Spinal cord (tissue), 10 donors: ENCODE results near the gene FIBIN. TPM values are rescaled to one million over a fixed set of nuclear protein-coding genes. Genes with fewer than 3 reads are reported as not detected.
"Not testable (repeated sequence)": the region's sequence is repeated elsewhere in the genome, so short reads cannot be mapped to it uniquely, and the experiment has no call there.

Experiments
- DNase-seq, 6 donors: peaks; one replicate each; pipeline versions ENCODE4 v3.0.0 to v3.0.0-alpha.2; 2013 to 2015; ENCODE audit warnings: low spot score in 6 of 6, low read depth in 4 of 6
- H3K27ac ChIP-seq: one replicate; pipeline ENCODE4 v1.5.1; 2013; ENCODE audit warnings: low read depth, low read length, control low read depth
- H3K27me3 ChIP-seq: one replicate; pipeline ENCODE4 v1.6.1; 2013; ENCODE audit warnings: low read length; ENCODE audit not compliant: control insufficient read depth, insufficient read depth
- H3K36me3 ChIP-seq: one replicate; pipeline ENCODE4 v1.6.1; 2013; ENCODE audit warnings: low read length; ENCODE audit not compliant: control insufficient read depth, insufficient read depth
- H3K4me1 ChIP-seq: one replicate; pipeline ENCODE4 v1.6.1; 2013; ENCODE audit warnings: low read length; ENCODE audit not compliant: control insufficient read depth, insufficient read depth
- H3K4me3 ChIP-seq: one replicate; pipeline ENCODE4 v1.5.1; 2013; ENCODE audit warnings: low read depth, low read length, control low read depth
- H3K9me3 ChIP-seq: one replicate; pipeline ENCODE4 v1.6.1; 2013; ENCODE audit warnings: low read length; ENCODE audit not compliant: control insufficient read depth, insufficient read depth
- WGBS: methylation state at CpG from one replicate; pipeline ENCODE4 v1.1.5; 2013; ENCODE audit warnings: missing lambda C conversion rate; ENCODE audit not compliant: insufficient coverage; 5-methylcytosine and 5-hydroxymethylcytosine counted together
- polyA plus RNA-seq, 2 donors: library from polyadenylated mRNA; unstranded; fragments of 120-200 nt; gene quantifications; one replicate each; pipeline ENCODE4 v1.2.1, GENCODE V29; 2013; ENCODE audit not compliant: insufficient read length in 2 of 2
- total RNA-seq, 2 donors: library from RNA; depleted of rRNA in 1 of 2; stranded (reverse); fragments of 120-200 nt in 1 of 2; fragments of >200 nt in 1 of 2; gene quantifications; one replicate each; pipeline versions ENCODE4 v1.2.3 to v1.2.4, GENCODE V29; 2013 to 2014
- donor health status: healthy.

The FIBIN gene
- total and polyA plus RNA-seq, 4 donors = 54.7 to 97.6 (median 74.7) TPM

DNA sequence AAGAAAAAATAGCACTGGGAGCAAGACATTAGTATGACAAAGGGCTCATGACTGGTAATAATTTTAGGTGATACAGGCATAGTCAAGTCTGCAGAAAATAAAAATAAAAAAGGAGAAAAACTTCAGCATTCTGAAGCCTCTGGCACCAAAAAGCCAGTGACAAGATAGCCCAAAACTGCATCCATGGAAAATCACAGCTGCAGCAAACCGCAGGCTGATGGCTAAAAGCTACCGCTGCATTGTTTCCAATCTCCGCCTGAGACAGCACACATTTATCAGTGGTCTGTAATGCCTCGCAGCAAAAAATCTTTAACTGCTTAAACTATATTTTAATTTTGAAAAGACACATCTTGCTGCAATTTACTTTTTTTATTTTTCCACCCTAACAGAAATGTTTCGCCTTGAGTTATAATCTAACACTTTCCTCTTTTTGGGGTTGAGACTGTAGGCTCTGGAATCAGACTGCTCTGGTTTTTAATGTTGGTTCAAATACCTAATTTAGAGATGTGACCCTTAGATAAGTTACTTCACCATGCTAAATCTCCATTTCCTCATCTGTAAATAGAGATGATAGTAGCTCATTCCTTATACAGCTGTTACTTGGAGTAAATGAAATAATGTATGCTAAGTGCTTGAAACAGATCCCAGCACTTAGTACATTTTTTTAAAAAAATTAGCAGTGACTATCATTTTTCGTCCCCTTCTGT is 42.0 kb upstream of the FIBIN start:
- Histone ChIP-seq H3K27ac (peak overlapping the region; percentile 42), H3K36me3 (no peaks in the 10 kb centered on the region), H3K9me3 (no peaks in the 10 kb centered on the region), H3K27me3 (no peaks in the 10 kb centered on the region), H3K4me3 (no peak overlapping the region), H3K4me1 (no peaks in the 10 kb centered on the region)
- 34% methylated on average over 4 of the region's 6 CpGs for WGBS
- DNase-seq = peak in 2 of 6 donors; percentile 13 to 70

DNA sequence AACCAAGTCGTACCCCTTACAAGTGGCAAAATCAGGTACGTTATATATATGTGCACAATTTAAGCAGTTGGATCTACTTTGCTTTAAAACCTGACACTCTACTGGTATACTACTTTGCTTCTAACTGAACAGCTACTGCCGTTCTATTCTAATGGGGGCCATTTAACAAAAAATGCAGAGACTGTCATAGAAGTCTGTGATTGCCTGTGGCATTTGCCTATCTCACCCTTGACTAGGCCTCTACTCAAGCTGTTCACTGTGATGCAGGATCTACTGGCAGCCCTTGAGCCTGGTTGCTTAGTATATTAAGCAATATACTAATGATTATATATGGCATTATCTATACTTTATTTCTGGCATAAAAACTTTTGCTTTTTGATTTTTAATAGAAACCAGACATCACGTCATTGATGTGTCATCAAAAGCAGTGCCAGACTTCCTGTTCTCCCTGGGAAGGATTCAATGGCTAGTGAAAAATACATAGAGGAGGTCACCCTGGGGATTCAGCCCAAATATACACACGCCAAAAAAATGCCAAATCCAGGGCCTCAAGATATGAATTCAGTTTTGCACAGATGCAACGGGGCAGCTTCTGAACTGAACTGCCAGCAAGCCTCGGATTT is 40.0 kb upstream of the FIBIN start:
- no peaks in the 10 kb centered on the region for H3K9me3 ChIP-seq
- WGBS = 80% methylated on average over 1 of the region's 7 CpGs
- DNase-seq = no peak
- H3K27ac ChIP-seq = no peak overlapping the region
- H3K36me3 ChIP-seq = no peaks in the 10 kb centered on the region
- H3K27me3 ChIP-seq = no peaks in the 10 kb centered on the region
- H3K4me1 ChIP-seq = no peaks in the 10 kb centered on the region
- H3K4me3 ChIP-seq = no peak overlapping the region

DNA sequence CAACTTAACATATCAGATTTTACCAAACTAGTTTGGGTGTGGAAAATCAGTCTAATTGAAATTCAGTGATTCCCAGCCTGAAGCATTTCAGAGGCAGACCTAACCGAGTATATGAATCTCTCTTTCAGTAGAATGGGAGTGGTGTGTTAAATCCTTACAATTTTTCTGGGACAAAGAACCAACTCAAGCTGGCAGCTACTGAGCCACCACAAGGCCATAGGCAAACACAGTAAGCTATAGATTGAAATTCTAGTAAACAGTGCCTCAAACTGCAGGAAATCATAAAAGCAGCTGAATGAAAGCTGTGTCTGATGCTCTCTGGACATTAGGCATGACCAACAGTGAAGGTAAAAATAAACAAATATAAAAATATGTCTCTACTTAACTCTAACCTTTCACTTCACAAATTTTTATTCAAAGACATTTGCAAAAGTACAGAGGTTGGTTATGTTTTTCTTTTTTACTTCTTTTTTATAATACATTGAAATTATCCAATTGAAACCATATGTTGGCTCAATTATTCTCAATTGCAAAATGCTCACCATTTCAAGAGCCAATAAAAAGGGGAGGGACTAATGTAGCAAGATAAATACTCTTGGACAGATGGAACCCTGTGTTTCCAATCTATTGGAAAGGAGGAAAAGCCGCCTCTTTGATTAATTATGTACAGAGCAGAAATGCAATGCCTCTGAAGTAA is 35.8 kb upstream of the FIBIN start:
- peak in 1 of 6 donors; percentile 22 for DNase-seq
- H3K27ac ChIP-seq = peak overlapping the region; percentile 26
- H3K27me3 ChIP-seq = no peaks in the 10 kb centered on the region
- WGBS = no CpG with 5 or more reads among the region's 2 CpGs
- H3K4me3 ChIP-seq = no peak overlapping the region
- no peaks in the 10 kb centered on the region for H3K36me3 ChIP-seq
- H3K4me1 ChIP-seq = no peaks in the 10 kb centered on the region
- no peaks in the 10 kb centered on the region for H3K9me3 ChIP-seq

DNA sequence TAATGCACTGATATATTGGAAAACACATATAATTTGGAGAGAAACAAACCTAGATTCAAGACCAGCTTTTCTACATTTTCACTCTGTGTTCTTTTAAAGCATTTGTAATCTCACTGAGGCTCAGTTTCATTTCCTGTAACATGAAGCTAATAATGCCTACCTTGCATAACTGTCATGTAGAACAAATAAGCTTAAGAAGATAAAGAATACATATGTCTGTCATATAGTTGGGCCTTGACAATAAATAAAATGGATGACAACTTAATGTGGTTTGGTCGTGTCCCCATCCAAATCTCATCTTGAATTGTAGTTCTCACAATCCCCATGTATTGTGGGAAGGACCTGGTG is 35.2 kb upstream of the FIBIN start:
- no peaks in the 10 kb centered on the region for H3K4me1 ChIP-seq
- no peak for DNase-seq
- H3K9me3 ChIP-seq = no peaks in the 10 kb centered on the region
- WGBS = no CpG with 5 or more reads among the region's 1 CpG
- no peaks in the 10 kb centered on the region for H3K27me3 ChIP-seq
- peak overlapping the region; percentile 26 for H3K27ac ChIP-seq
- H3K4me3 ChIP-seq = no peak overlapping the region
- no peaks in the 10 kb centered on the region for H3K36me3 ChIP-seq

DNA sequence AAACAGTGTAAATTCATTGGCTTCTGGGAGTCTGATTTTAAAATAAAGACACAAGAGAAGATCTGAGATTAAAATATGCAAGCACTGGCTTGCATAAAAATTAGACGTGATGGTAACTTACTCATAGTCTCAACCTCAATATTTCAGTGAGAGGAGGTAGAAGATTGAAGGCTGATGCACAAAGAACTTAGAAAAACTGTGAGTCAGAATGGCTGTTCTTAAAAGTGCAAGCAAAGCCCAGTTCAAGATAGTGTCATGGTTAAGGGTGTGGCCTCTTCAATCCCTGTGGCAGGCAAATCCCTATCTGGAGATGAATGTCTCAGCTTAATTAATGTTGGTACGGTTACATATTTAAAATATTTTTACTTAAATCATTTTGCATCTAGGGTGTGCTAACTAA is 33.6 kb upstream of the FIBIN start:
- no peak for DNase-seq
- H3K36me3 ChIP-seq = no peaks in the 10 kb centered on the region
- H3K4me3 ChIP-seq = no peak overlapping the region
- H3K27me3 ChIP-seq = no peaks in the 10 kb centered on the region
- H3K27ac ChIP-seq = no peak overlapping the region
- H3K9me3 ChIP-seq = no peaks in the 10 kb centered on the region
- no peaks in the 10 kb centered on the region for H3K4me1 ChIP-seq
- WGBS = no CpG with 5 or more reads among the region's 2 CpGs

DNA sequence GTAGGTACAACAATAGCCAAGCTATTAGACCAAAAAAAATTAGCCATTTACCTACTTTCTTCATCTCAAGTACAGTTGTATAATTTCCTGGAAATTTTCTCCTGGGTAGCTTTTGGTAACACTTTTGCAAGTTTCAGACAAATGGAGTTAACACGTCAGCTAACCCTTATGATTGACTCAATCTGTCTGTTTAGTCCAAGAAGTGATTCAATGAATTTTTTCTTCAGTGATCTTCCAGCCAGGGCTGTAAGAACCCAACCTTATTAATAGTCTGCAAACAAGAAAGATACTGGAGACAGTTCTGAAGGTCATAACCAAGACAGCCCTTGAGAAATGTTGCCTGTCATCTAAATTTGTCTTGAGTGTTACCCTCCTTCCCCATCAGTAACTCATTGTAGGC is 30.1 kb upstream of the FIBIN start:
- H3K4me1 ChIP-seq = no peaks in the 10 kb centered on the region
- no peak for DNase-seq
- H3K36me3 ChIP-seq = no peaks in the 10 kb centered on the region
- H3K9me3 ChIP-seq = no peaks in the 10 kb centered on the region
- H3K4me3 ChIP-seq = no peak overlapping the region
- no CpG with 5 or more reads among the region's 1 CpG for WGBS
- H3K27ac ChIP-seq = no peak overlapping the region
- H3K27me3 ChIP-seq = no peaks in the 10 kb centered on the region

DNA sequence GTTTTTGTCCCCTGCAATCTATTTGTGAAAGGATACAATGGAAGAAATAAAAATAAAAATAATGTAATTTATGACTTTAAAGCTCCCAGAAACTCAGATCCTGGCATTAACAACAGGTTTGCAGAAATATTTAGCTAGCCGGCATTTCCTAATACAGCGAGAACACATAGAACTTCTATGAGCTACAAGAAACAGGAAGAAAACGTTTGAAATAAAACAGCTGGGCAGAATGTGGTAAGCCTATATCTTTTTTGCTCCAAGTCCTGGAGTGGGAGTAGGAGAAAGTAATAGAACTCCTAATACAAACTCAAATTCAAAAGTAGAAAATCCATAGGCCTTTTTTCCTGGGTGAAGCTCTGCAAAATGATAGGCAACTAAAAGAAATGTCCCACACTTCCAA is 29.6 kb upstream of the FIBIN start:
- Histone ChIP-seq H3K27ac (no peak overlapping the region), H3K4me3 (no peak overlapping the region), H3K9me3 (no peaks in the 10 kb centered on the region), H3K27me3 (no peaks in the 10 kb centered on the region), H3K4me1 (no peaks in the 10 kb centered on the region), H3K36me3 (no peaks in the 10 kb centered on the region)
- no CpG with 5 or more reads among the region's 3 CpGs for WGBS
- DNase-seq = no peak

DNA sequence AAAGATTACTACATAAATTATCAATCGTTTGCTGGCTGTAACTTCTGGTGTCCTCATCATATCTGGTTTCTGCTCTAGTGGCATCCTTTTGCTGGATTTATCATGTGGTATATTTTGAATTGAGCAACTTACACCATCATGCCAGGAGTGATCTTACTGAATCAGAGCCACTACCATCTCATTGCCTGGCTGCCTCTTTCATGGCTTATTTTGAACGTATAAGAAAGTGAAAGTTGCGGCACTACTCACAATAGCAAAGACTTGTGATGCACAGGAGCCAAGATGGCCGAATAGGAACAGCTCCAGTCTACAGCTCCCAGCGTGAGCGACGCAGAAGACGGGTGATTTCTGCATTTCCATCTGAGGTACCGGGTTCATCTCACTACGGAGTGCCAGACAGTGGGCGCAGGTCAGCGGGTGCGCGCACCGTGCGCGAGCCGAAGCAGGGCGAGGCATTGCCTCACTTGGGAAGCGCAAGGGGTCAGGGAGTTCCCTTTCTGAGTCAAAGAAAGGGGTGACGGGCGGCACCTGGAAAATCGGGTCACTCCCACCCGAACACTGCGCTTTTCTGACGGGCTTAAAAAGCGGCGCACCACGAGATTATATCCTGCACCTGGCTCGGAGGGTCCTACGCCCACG is 28.9 kb upstream of the FIBIN start:
- H3K4me3 ChIP-seq, H3K4me1 ChIP-seq, H3K36me3 ChIP-seq, H3K27ac ChIP-seq, H3K27me3 ChIP-seq, DNase-seq, H3K9me3 ChIP-seq: not testable (repeated sequence)
- WGBS = 98% methylated on average over 7 of the region's 32 CpGs

DNA sequence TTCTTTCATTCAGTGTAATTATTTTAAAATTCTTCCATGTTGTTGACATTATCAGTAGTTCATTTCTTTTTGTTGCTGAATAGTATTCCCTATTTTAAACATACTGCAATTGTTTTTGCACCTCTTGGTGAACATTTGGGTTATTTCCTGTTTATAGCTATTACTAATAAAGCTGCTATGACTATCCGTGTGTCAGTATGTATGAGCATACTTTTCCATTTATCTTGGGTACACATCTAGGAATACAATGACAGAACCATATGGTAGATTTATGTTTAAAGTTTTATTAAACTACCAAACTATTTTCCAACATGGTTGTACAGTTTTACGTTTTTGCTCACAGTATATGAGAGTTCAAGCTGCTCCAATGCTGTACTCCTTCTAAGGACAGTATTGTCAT is 22.0 kb upstream of the FIBIN start:
- DNase-seq = no peak
- H3K36me3 ChIP-seq = no peaks in the 10 kb centered on the region
- no peak overlapping the region for H3K4me3 ChIP-seq
- H3K4me1 ChIP-seq = no peaks in the 10 kb centered on the region
- WGBS = no CpG with 5 or more reads among the region's 2 CpGs
- H3K27ac ChIP-seq = no peak overlapping the region
- no peaks in the 10 kb centered on the region for H3K27me3 ChIP-seq
- no peaks in the 10 kb centered on the region for H3K9me3 ChIP-seq
